HG02981 (cell line): ENCODE measurements around the gene ABCD3.
"Not testable (repeated sequence)": the region's sequence is repeated elsewhere in the genome, so short reads cannot be mapped to it uniquely, and the experiment has no call there.

Experiments
- ATAC-seq: cut with Tn5 transposase; IDR thresholded peaks from one replicate; pipeline ENCODE4 v1.9.1; 2021; ENCODE audit warnings: mild to moderate bottlenecking, moderate library complexity; ENCODE audit not compliant: unreplicated experiment

Gene ABCD3

DNA sequence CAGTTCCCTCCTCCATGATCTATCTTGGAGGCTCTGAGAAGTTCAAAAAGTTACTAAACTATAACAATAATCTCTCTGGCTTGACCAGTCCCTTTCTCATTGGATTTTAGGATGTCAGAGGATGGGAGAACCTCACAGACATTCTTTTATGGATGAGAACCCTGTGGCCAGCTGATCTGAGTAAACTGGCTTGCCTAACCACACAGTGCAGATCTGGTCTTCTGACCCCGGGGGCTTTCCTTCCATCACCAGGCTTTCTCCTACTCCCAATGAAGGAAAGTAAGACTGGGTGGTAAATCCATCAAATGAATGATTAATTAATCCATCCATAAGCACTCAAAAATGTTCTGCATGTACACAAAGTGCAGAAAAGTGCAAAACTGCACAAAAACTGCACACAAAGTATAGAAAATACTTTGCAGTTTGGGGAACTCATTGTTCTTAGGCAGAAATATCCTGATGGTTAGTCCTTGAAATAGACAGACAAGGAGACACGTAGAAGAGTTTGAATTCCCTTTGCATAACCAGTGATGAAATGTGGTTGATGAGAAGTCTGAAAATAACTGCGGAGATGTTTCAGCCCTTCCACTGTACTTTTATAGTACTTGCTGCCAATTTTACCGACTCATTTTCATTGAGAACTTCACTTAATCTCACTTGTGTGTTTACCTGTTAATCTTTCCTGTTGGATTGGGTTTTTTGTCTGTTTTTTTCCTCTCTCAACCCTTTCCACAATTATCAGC is 125.9 kb downstream of the ABCD3 start:
- no peak for ATAC-seq

DNA sequence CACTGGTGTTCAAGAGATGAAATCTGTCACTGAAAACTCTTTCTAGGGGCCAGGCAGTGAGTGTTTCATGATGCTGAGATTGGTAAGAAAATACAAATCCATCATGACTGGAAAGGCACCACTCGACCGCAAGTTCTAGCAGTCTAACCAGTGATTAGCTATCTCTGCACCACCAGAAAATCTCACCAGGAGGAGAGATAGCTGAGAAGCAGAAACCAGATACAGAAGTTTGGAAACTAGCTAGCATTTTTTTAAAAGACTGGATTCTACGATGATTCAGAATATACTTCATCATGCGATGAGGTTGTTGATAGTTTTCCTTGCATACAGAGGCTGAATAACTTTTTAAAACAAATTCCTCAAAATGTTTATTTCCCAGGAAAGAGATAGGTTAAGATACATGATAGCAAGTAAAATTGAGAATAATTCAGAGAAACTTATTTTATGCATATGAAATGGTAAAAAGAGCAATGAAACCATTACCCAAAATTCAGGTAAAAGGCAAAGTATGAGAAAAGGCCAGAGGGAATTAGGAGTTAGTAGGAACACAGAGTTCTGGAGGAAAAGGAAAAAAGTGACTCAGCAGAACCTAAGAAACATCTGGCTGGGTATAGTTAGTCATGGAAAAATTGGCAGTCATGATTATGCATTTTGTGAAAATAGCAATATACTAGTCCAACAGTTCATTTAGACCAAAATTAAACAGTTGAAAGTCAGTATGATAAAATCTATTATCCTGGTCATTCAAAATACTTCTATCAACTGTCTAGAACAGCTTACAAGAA is 126.7 kb downstream of the ABCD3 start:
- no peak for ATAC-seq

DNA sequence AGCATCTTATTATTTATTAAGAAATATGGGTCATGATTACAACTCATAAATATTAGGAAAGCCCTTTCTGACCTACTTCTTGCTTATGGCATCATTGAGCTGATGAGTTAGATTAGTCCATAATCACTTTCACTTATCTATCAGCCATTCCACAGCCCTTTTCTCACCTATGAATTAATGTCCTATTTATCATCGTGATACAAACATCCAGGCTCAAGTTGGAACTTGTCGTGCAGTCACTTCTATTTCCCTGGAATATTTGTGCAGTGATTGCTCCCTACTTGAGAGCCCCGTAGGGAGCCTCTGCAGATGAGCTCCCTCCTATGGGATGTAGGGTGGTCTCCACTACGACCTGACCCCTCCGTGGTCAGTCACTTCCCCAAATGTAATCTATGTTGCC is 131.5 kb downstream of the ABCD3 start:
- ATAC-seq = no peak

DNA sequence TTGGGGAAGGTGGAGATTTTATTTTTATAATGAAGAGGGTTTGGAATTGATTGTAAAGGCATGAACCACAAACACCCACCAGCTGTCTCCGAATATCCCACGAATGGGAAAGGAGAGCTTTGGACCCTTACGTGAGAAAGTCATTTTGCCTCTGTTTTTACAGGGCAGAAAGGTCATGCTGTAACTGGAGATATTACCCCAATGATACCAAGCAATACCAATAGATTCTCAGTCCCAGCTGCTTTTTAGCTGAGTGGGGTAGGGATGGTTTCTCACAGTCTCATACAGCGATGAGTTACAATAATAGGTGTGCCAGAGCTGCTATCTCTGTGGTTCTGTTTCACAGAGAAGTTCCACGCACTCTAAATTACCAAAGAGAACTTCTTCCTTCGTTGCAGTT is 132.2 kb downstream of the ABCD3 start:
- no peak for ATAC-seq

DNA sequence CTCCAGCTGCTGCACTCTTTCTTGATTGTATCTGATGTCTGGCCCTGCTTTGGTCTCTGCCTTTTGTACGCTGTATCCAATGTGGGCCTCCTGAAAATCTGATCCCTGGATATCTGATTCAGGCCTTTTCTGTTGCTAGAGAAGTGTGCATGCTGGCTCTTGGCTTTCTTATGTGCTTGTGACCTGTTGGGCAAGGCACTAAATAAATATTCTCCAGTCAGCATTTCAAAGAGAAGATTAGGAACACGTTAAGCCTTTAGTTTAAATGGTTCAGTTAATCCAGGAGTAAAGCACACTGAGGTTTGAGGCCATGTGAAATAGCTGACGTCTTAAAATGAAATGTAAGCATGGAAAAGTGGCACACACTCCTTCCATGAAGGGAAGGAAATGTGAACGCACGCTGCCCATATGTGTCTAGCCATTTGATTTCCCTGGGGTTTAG is 132.6 kb downstream of the ABCD3 start:
- ATAC-seq = no peak

DNA sequence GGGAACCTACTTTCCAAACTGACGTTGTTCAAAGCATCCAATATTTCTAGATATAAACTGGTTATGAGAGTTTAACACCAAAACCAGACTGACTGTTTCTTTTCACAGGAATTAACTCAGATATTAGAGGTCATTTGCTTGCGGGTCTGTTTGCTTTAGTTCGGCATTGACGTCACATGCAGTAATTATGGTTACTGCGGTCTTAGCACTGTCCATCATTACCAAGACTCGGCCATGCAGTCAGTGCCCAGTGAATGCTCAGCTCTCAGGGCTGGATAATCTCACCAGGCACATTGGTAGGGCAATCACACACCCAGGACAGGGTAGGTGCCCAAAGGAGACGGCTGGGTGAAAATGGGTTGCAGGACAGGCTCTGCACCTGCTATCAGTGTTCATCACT is 133.3 kb downstream of the ABCD3 start:
- ATAC-seq = no peak

DNA sequence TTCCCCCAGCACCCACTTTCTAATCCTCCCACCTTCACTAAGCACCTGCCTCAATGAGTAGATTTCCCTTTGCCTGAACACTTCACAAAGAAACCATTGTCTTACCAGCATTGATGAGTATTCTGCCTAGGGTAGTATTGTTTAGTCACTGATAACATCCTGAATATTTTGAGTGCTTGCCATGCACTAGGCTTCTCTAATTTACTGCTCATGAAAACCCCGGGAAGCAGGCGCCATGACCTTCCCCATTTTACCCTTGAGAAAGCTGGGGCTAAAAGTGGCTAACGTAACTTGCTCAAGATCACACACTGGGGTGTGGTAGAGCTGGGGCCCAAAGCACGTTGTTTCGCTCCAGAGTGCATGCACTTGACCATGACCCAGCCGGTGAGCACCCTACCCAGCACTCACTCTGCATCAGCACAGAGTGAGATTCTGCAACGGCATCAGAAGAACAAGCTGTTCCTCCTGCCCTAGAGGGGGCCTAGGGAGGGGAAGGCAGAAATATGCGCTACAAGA is 133.9 kb downstream of the ABCD3 start:
- ATAC-seq = no peak

DNA sequence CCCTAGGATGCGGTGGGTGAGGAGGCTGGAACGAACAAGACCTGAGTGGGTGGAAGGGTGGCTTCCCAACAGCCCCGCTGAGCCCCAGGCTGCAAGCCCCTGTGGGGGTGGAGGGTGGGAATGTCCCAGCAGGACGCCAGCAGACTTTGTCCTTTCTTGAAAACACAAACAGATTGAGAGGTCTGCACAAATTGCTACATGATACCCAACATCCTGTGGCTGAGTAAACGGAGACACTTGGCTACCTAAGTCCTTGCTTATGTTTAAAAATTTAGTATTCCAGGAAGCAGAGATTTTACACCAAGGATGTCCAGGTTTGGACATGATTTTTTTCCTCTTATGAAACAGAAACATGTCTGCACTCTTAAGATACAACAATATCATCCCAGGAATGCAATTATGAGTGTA is 135.1 kb downstream of the ABCD3 start:
- ATAC-seq = no peak

DNA sequence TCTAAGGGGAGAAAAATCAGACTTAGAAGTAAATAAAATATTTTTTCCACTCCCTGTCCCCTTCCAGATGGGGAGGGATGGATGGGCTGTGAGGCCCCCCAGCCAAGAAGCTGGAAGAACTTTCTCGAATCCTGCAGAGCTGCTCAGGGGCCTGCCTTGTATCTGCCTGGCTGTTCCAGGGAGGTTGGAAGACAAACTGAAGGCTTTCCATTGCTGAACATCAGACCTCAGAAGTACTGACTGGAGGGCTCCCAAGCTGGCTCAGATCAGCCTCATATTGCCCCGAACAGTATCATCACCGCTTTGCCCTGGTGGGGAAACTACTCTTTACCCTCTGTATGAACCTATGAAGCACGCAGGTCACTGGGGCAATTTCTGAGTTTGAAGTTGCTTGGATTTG is 135.7 kb downstream of the ABCD3 start:
- no peak for ATAC-seq

DNA sequence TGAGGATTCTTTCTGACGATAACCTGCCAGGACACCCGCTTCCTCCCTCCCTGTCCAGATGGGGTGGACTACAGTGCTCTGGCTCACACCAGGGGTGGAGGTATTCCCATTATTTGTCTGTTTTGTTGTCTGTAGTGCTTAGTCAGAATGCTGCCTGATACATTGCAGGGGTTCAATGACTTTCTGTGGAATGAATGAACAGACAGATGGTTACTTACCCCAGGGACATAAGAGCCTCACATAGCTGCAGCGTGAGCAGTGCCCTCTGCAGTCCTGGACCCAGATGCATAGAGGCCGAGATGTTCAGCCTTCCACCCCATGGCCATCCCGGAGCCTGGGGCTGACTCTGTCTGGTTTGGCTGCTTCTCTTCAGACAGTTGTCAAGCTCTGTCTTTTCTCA is 136.4 kb downstream of the ABCD3 start:
- ATAC-seq = no peak

DNA sequence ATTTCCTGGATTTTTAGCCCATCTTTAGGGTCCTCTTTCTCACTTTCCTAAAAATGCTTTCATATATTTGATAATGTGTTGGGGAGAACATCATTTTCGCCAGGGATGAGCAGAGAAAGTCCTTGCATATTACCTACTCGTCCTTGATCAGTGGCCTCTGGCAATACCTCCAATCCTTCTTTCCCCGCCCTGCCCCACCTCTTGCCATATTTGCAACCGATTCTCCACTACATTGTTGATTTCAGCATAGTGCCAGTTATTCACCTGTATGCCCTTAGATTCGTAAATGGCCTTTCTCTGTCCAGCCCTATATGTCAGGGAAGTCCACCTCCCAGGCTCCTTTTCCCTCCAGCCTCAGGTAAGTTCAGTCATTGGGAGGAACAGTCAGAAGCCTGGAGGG is 136.9 kb downstream of the ABCD3 start:
- ATAC-seq = no peak

DNA sequence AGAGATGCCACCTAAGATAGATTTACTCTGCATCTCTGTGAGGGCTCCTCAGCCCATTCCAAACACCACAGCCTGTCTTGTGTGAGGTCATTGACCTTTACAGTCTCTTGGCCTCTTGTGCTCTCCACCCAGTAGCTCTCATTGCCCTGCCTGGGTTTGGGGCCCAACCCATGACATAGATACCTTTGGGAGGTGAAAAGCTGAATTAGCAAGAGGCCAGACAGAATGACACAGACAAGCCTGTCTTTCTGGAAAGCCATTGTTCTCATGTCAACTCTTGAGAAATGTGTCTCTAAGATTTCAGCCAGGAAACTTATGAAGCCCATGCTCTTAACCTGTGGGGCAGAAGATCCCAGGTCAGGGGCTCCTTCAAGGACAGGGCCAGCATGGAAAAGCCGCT is 141.7 kb downstream of the ABCD3 start:
- no peak for ATAC-seq

DNA sequence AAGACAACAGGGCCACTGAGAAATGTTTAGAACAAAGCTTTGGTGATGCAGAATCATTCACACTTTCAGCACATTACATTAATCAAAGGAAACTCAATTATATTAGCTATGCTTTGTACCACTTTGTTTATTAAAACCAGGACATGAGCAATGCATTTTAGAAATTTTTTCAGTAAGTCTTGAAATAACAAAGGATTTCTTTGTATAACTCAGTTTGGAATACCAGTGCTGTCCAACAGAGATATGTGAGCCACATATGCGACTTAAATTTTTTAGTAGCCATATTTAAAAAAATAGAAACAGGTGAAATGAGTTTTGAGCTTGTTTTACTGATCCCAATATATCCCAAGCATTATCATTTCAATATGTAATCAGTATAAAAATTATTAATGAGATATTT is 142.1 kb downstream of the ABCD3 start:
- ATAC-seq = no peak

DNA sequence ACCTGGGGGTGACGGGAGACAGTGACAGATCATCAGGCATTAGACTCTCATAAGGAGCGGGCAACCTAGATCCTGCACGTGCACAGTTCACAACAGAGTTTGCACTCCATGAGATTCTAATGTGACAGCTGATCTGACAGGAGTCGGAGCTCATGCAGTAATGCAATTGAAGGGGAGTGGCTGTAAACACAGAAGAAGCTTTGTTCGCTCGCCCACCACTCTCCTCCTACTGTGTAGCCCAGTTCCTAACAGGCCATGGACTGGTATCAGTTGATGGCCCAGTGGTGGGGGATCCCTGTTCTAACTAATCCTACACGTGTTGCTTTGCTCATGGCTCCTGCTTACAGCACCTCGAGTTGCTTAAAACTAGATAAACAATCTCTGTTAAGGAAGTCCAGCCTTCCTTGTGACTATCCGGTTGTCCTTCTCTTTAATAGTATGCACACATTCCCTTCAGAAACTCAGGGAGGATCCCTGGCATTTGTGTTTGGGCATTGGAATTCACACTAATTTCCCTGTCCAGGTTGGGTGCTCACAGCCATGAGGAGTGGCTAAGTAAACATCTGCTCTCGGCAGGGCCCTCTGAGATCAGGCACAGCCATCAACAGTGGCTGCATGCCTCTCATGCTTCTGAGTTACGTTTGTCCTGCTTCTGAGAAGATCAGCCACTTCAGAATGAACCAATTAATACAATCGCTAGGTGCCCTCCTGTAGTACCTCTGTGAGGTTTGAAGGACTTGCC is 144.5 kb downstream of the ABCD3 start:
- no peak for ATAC-seq

DNA sequence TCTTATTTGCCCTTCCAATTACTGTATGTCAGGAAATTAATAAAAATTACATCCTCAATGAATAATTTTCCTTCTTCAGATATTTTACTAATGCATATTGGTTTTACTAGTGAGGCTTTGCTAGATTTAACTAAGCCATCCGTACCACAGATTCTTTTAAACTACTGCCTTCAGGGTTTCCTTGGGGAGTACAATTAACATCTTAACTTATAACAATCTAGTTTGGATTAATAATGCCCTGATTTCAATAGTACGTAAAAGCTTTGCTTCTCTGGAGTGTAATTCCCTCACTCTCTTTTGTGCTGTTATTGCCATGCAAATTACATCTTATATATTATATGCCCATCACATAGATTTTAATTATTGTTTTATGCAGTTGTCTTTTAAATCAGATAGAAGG is 147.7 kb downstream of the ABCD3 start:
- no peak for ATAC-seq

DNA sequence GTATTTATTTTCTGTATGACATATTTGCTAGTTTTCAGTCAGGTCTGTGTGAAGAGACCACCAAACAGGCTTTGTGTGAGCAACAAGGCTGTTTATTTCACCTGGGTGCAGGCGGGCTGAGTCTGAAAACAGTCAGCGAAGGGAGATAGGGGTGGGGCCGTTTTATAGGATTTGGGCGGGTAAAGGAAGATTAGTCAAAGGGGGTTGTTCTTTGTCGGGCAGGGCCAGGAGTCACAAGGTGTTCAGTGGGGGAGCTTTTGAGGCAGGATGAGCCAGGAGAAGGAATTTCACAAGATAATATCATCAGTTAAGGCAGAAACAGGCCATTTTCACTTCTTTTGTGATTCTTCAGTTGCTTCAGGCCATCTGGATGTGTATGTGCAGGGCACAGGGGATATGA is 148.2 kb downstream of the ABCD3 start:
- not testable (repeated sequence) for ATAC-seq

DNA sequence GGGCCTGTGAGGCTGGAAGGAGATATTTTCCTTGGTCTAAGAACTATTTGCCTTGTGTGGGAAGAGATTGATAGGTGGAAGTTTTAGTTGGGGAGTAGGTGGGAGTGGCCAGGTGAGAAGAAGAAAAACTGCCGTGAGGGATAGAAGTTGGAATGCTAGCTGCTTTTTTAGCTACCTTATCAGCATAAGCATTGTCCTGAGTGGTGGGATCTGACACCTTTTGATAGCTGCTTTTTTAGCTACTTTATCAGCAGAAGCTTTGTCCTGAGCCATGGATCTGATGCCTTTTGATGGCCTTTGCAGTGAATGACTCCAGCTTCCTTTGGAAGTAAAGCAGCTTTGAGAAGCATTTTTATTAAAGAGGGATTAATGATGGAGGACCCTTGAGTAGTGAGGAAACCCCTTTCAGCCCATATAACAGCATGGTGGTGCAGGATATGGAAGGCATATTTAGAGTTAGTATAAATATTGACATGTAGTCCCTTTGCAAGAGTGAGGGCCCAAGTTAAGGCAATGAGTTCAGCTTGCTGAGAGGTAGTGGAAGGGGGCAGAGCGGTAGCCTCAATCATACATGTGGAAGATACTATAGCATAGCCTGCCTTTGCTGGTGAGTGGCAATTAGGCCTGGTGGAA is 149.9 kb downstream of the ABCD3 start:
- ATAC-seq = not testable (repeated sequence)
